Mammary epithelial cell (primary cell): Measurements from ENCODE around the gene SYNE2.

Experiments
- CTCF ChIP-seq, 2 donors: IDR thresholded peaks in 1 of 2; conservative IDR thresholded peaks in 1 of 2; 2 replicates each; pipeline ENCODE4 v1.5.1; 2011 to 2012; ENCODE audit warnings: inconsistent platforms in 2 of 2, low read length in 2 of 2, mild to moderate bottlenecking in 2 of 2, control low read depth in 1 of 2, low read depth in 1 of 2; ENCODE audit not compliant: insufficient read depth in 1 of 2; ENCODE audit errors: extremely low read depth in 1 of 2
- EZH2 ChIP-seq: IDR thresholded peaks from 2 replicates; pipeline ENCODE4 v1.6.1; 2012; ENCODE audit warnings: low read length, inconsistent platforms, borderline replicate concordance

GRCh38 chr14:64245491-64245890 lies 392.7 kb downstream of the SYNE2 start:
- no peak for TF ChIP-seq CTCF (conservative IDR thresholded peaks at IDR 0.05 in 1 of 2, IDR thresholded peaks at IDR 0.05 in 1 of 2; ENCODE audit: extremely low read depth in 1 of 2, insufficient read depth in 1 of 2, low read depth in 1 of 2, low read length in 2 of 2)
- TF ChIP-seq EZH2: no peak
